IMR-90 (cell line): Measurements from ENCODE around the gene ANO4. TPM values are rescaled to one million over a fixed set of nuclear protein-coding genes. Genes with fewer than 3 reads are reported as not detected.

ENCODE experiments used
- ATAC-seq: fragments of 200-7000 bp; cut with Tn5 transposase; 2 replicates; pipeline ENCODE4 v1.9.1; 2020; ENCODE audit warnings: low read depth, mild to moderate bottlenecking, moderate library complexity
- BruUV-seq: library from RNA; stranded (reverse); fragments of 400-500 nt; replicated peaks from 2 replicates; lab custom pipeline; 2021; lab: Mats Ljungman, UMichigan
- CTCF ChIA-PET: fragments of 300-600 bp; formaldehyde crosslinking; extraction: SDS; loops from one replicate; lab custom pipeline; 2021; ENCODE audit warnings: antibody characterized with exemption; lab: Yijun Ruan, JAX
- POLR2A ChIA-PET: fragments of 300-600 bp; sonication (Branson Sonifier 250); formaldehyde crosslinking; loops from one replicate; lab custom pipeline; 2022; ENCODE audit warnings: antibody characterized with exemption; ENCODE audit not compliant: unreplicated experiment; lab: Charles Lee
- DNase-seq: peaks from one replicate; pipeline ENCODE4 v3.0.0; 2013
- H2AFZ ChIP-seq: replicated peaks from 2 replicates; pipeline ENCODE3; 2013; ENCODE audit warnings: low read length, mild to moderate bottlenecking; ENCODE audit not compliant: poor library complexity
- H2AK5ac ChIP-seq: 2 replicates; pipeline ENCODE4 v1.6.1; 2013; ENCODE audit warnings: low read depth, low read length, inconsistent platforms
- H2AK9ac ChIP-seq: replicated peaks from 2 replicates; pipeline ENCODE3; 2013; ENCODE audit warnings: mild to moderate bottlenecking, low read depth, low read length, moderate library complexity; ENCODE audit not compliant: poor library complexity
- H2BK120ac ChIP-seq: 2 replicates; pipeline ENCODE4 v1.6.1; 2013; ENCODE audit warnings: low read depth, low read length, inconsistent platforms
- H2BK15ac ChIP-seq: 3 replicates; pipeline ENCODE4 v1.6.1; 2013; ENCODE audit warnings: low read depth, low read length, inconsistent platforms
- H2BK20ac ChIP-seq: 2 replicates; pipeline ENCODE4 v1.6.1; 2013; ENCODE audit warnings: low read depth, mild to moderate bottlenecking, inconsistent platforms, low read length, moderate library complexity
- H2BK5ac ChIP-seq: 2 replicates; pipeline ENCODE4 v1.6.1; 2013; ENCODE audit warnings: mild to moderate bottlenecking, low read depth, low read length, inconsistent platforms; ENCODE audit not compliant: poor library complexity, severe bottlenecking
- H3K14ac ChIP-seq: replicated peaks from 2 replicates; pipeline ENCODE4 v1.6.1; 2013; ENCODE audit warnings: low read depth, low read length, inconsistent platforms
- H3K18ac ChIP-seq: 2 replicates; pipeline ENCODE4 v1.6.1; 2013; ENCODE audit warnings: low read depth, low read length, control low read depth
- H3K23ac ChIP-seq: 2 replicates; pipeline ENCODE4 v1.6.1; 2013; ENCODE audit warnings: low read depth, low read length, inconsistent platforms
- H3K27ac ChIP-seq: 2 replicates; pipeline ENCODE4 v1.5.1; 2013; ENCODE audit warnings: mild to moderate bottlenecking, control low read depth, low read length; ENCODE audit not compliant: insufficient read depth
- H3K27me3 ChIP-seq: 2 replicates; pipeline ENCODE4 v1.6.1; 2013; ENCODE audit warnings: low read length; ENCODE audit not compliant: control insufficient read depth, insufficient read depth
- H3K36me3 ChIP-seq: 2 replicates; pipeline ENCODE4 v1.6.1; 2013; ENCODE audit warnings: low read length, mixed read lengths; ENCODE audit not compliant: control insufficient read depth, insufficient read depth
- H3K4ac ChIP-seq: 2 replicates; pipeline ENCODE4 v1.6.1; 2013; ENCODE audit warnings: low read depth, low read length, inconsistent platforms
- H3K4me1 ChIP-seq: 2 replicates; pipeline ENCODE4 v1.6.1; 2013; ENCODE audit warnings: low read length, mixed read lengths; ENCODE audit not compliant: control insufficient read depth, insufficient read depth
- H3K4me2 ChIP-seq: 2 replicates; pipeline ENCODE4 v1.6.1; 2013; ENCODE audit warnings: low read depth, mild to moderate bottlenecking, control low read depth, low read length, moderate library complexity
- H3K4me3 ChIP-seq: 2 replicates; pipeline ENCODE4 v1.5.1; 2013; ENCODE audit warnings: low read depth, mild to moderate bottlenecking, control low read depth, low read length, moderate library complexity; ENCODE audit not compliant: insufficient read depth
- H3K56ac ChIP-seq: 2 replicates; pipeline ENCODE4 v1.6.1; 2013; ENCODE audit warnings: low read length, inconsistent platforms; ENCODE audit not compliant: insufficient read depth; ENCODE audit errors: extremely low read depth
- H3K79me1 ChIP-seq, 2 experiments: 2 replicates each; pipeline ENCODE4 v1.6.1; 2013; ENCODE audit warnings: low read length in 2 of 2, inconsistent platforms in 1 of 2, low read depth in 1 of 2
- H3K9ac ChIP-seq: 2 replicates; pipeline ENCODE4 v1.6.1; 2013; ENCODE audit warnings: low read depth, low read length, control low read depth
- H3K9me1 ChIP-seq: 2 replicates; pipeline ENCODE4 v1.6.1; 2013; ENCODE audit warnings: low read length, inconsistent platforms; ENCODE audit not compliant: insufficient read depth
- H3K9me3 ChIP-seq: 2 replicates; pipeline ENCODE4 v1.6.1; 2013; ENCODE audit warnings: low read length; ENCODE audit not compliant: control insufficient read depth, insufficient read depth
- H4K20me1 ChIP-seq: 2 replicates; pipeline ENCODE4 v1.6.1; 2013; ENCODE audit warnings: low read length, inconsistent platforms; ENCODE audit not compliant: insufficient read depth
- H4K5ac ChIP-seq: 2 replicates; pipeline ENCODE4 v1.6.1; 2013; ENCODE audit warnings: mild to moderate bottlenecking, low read depth, low read length, control low read depth
- H4K8ac ChIP-seq, 2 experiments: 2 replicates each; pipeline ENCODE4 v1.6.1; 2013; ENCODE audit warnings: low read depth in 2 of 2, low read length in 2 of 2, control low read depth in 1 of 2, inconsistent platforms in 1 of 2
- H4K91ac ChIP-seq: 2 replicates; pipeline ENCODE4 v1.6.1; 2013; ENCODE audit warnings: low read depth, low read length, inconsistent platforms; ENCODE audit not compliant: insufficient read depth
- BHLHE40 ChIP-seq: fragments of 150-350 bp; IDR thresholded peaks from 2 replicates; pipeline ENCODE4 v1.6.1; 2016; ENCODE audit warnings: mild to moderate bottlenecking, low read depth, low read length
- CEBPB ChIP-seq: IDR thresholded peaks from 2 replicates; pipeline ENCODE4 v1.6.1; 2012; ENCODE audit warnings: low read depth, low read length, improper control_type of control experiment
- CHD1 ChIP-seq: IDR thresholded peaks from 2 replicates; pipeline ENCODE4 v1.6.1; 2012; ENCODE audit warnings: low read depth, low read length, improper control_type of control experiment
- CTCF ChIP-seq: conservative IDR thresholded peaks from 2 replicates; pipeline ENCODE4 v1.5.1; 2012; ENCODE audit warnings: mild to moderate bottlenecking, low read depth, low read length, improper control_type of control experiment
- ELK1 ChIP-seq: fragments of 150-350 bp; IDR thresholded peaks from 2 replicates; pipeline ENCODE4 v1.6.1; 2016; ENCODE audit warnings: low read depth, mild to moderate bottlenecking, low read length, moderate library complexity, borderline replicate concordance
- FOS ChIP-seq: fragments of 150-350 bp; IDR thresholded peaks from 2 replicates; pipeline ENCODE4 v1.6.1; 2016; ENCODE audit warnings: low read depth, low read length
- MAFK ChIP-seq: IDR thresholded peaks from 2 replicates; pipeline ENCODE4 v1.6.1; 2012; ENCODE audit warnings: low read depth, low read length, improper control_type of control experiment
- MXI1 ChIP-seq: IDR thresholded peaks from 2 replicates; pipeline ENCODE4 v1.6.1; 2012; ENCODE audit warnings: low read depth, mild to moderate bottlenecking, low read length, moderate library complexity, borderline replicate concordance
- NFE2L2 ChIP-seq: fragments of 150-350 bp; IDR thresholded peaks from 2 replicates; pipeline ENCODE4 v1.6.1; 2016; ENCODE audit warnings: low read depth, mild to moderate bottlenecking, low read length
- POLR2A ChIP-seq: IDR thresholded peaks from 2 replicates; pipeline ENCODE4 v1.6.1; 2012; ENCODE audit warnings: mild to moderate bottlenecking, low read depth, low read length
- RAD21 ChIP-seq: IDR thresholded peaks from 2 replicates; pipeline ENCODE4 v1.6.1; 2012; ENCODE audit warnings: low read length, improper control_type of control experiment
- RCOR1 ChIP-seq: IDR thresholded peaks from 2 replicates; pipeline ENCODE4 v1.6.1; 2012; ENCODE audit warnings: mild to moderate bottlenecking, low read length, improper control_type of control experiment; ENCODE audit not compliant: insufficient replicate concordance
- RFX5 ChIP-seq: IDR thresholded peaks from 2 replicates; pipeline ENCODE4 v1.8.0; 2012; ENCODE audit warnings: low read depth, mild to moderate bottlenecking, low read length, moderate library complexity
- SMC3 ChIP-seq: fragments of 150-350 bp; IDR thresholded peaks from 2 replicates; pipeline ENCODE4 v1.6.1; 2016; ENCODE audit warnings: low read depth, mild to moderate bottlenecking, antibody characterized with exemption, low read length, moderate library complexity
- WGBS, 2 experiments: methylation state at CpG; one replicate each; pipeline versions ENCODE4 v1.1.5 to v1.1.7; 2013; ENCODE audit warnings: missing lambda C conversion rate in 2 of 2; ENCODE audit not compliant: insufficient read length in 1 of 2; ENCODE audit errors: extremely low coverage in 2 of 2; 5-methylcytosine and 5-hydroxymethylcytosine counted together
- dilution Hi-C: fragments of 300-500 bp; cut with HindIII; formaldehyde crosslinking; loops from one replicate; pipeline ENCODE4 v1.14.3; 2018; ENCODE audit warnings: low sequenced_read_pairs; ENCODE audit not compliant: unreplicated experiment
- in situ Hi-C: fragments of 300-500 bp; cut with MboI; formaldehyde crosslinking; loops from 3 replicates; pipeline ENCODE4 v1.14.3; 2019; ENCODE audit warnings: low sequenced_read_pairs, inconsistent platforms, mixed read lengths
- intact Hi-C: fragments of 100-400 bp; cut with micrococcal nuclease; formaldehyde crosslinking; loops from 2 replicates; pipeline ENCODE4 v1.10.0; 2022
- polyA plus RNA-seq, 3 experiments: library from polyadenylated mRNA; depleted of rRNA; stranded (reverse); fragments of >200 nt; gene quantifications; 2 replicates each; pipeline ENCODE4 v1.2.3, GENCODE V29; 2012; ENCODE audit warnings: low replicate concordance in 1 of 3
- total RNA-seq: library from RNA; depleted of rRNA; stranded (reverse); fragments of >200 nt; gene quantifications from 2 replicates; pipeline ENCODE4 v1.2.3, GENCODE V29; 2012
- TF ChIP-seq, protein P1 (sequence below): fragments of 150-350 bp; IDR thresholded peaks from 2 replicates; pipeline ENCODE4 v1.6.1; 2017; ENCODE audit warnings: mild to moderate bottlenecking, antibody characterized with exemption, low read length, low read depth

Gene ANO4
- total and polyA plus RNA-seq, 2 of the 4 experiments (the other 2 are of a cell fraction) = 4.7 to 10.2 TPM

DNA sequence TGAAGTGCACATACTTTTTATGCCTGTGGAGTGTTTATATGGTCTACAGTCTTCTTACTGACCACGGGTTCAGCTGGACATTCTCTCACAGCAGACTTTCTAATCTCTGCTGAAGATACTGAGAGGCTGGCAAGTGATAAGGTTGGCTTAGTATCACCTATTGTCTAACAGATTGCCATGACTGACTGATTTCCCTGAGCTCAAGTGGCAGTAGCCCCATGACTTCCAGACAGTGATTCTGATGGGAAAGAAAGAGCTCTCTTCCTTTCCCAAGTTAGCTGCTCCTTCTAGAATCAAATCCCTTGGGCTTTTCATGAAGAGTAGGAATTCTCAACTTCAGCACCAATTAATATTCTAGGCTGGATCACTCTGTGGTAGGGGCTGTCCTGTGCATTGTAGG lies 141.4 kb downstream of the ANO4 start:
- no TSS peak for BruUV-seq
- H2AFZ ChIP-seq = no peak overlapping the region
- no CpG with 5 or more reads among the region's 1 CpG for WGBS, 2 experiments
- H3K14ac ChIP-seq = no peak overlapping the region
- H4K91ac ChIP-seq = no peak overlapping the region
- no peak overlapping the region for H3K56ac ChIP-seq
- H3K18ac ChIP-seq = no peak overlapping the region
- no peak overlapping the region for H2BK120ac ChIP-seq
- H2BK20ac ChIP-seq = no peak overlapping the region
- H3K4me1 ChIP-seq = no peaks in the 10 kb centered on the region
- no peaks in the 10 kb centered on the region; a peak in 1 of 4 replicates for H3K79me1 ChIP-seq
- H3K27ac ChIP-seq = no peak overlapping the region
- H3K9ac ChIP-seq = no peak overlapping the region
- intact Hi-C loops (no loop called here), dilution Hi-C loops (no loop called here), in situ Hi-C loops (no loop called here)
- no peak overlapping the region for H2BK15ac ChIP-seq
- no peaks in the 10 kb centered on the region for H3K9me1 ChIP-seq
- no peak for ATAC-seq
- no peak overlapping the region for H3K4me2 ChIP-seq
- POLR2A ChIA-PET = no interaction called here
- H2AK9ac ChIP-seq = no peak overlapping the region
- H4K5ac ChIP-seq = no peak overlapping the region
- no peaks in the 10 kb centered on the region for H3K9me3 ChIP-seq
- no peak overlapping the region for H3K4ac ChIP-seq
- H4K20me1 ChIP-seq = no peaks in the 10 kb centered on the region
- TF ChIP-seq CEBPB = no peak
- TF ChIP-seq FOS = no peak
- TF ChIP-seq RCOR1 = no peak
- TF ChIP-seq NFE2L2 = no peak
- no peak for TF ChIP-seq MXI1
- TF ChIP-seq CTCF = no peak
- TF ChIP-seq, protein P1, sequence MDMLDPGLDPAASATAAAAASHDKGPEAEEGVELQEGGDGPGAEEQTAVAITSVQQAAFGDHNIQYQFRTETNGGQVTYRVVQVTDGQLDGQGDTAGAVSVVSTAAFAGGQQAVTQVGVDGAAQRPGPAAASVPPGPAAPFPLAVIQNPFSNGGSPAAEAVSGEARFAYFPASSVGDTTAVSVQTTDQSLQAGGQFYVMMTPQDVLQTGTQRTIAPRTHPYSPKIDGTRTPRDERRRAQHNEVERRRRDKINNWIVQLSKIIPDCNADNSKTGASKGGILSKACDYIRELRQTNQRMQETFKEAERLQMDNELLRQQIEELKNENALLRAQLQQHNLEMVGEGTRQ = no peak
- no peak for TF ChIP-seq RAD21
- no peak for TF ChIP-seq MAFK
- TF ChIP-seq ELK1 = no peak
- no peak for TF ChIP-seq RFX5
- no peak for TF ChIP-seq POLR2A
- no peak for TF ChIP-seq SMC3
- TF ChIP-seq CHD1 = no peak
- no peak for TF ChIP-seq BHLHE40
- no peak overlapping the region for H2AK5ac ChIP-seq
- no peak overlapping the region for H2BK5ac ChIP-seq
- no peak overlapping the region for H3K4me3 ChIP-seq
- DNase-seq = no peak
- H3K36me3 ChIP-seq = 0 out of 2 replicates have a peak, but pooled peaks cover 2% of the 10 kb centered on the region
- no peaks in the 10 kb centered on the region for H3K27me3 ChIP-seq
- H4K8ac ChIP-seq = no peak overlapping the region
- CTCF ChIA-PET = no interaction called here
- no peak overlapping the region for H3K23ac ChIP-seq
